GM21619 (cell line): ENCODE measurements around the gene PTPRN2.

Experiments used
- ATAC-seq: cut with Tn5 transposase; IDR thresholded peaks from one replicate; pipeline ENCODE4 v1.9.1; 2021; ENCODE audit not compliant: unreplicated experiment

PTPRN2 gene

GRCh38 chr7:157719705-157720655 lies 867.6 kb downstream of the PTPRN2 start:
- ATAC-seq = no peak

GRCh38 chr7:157719008-157719682 lies 868.5 kb downstream of the PTPRN2 start:
- no peak for ATAC-seq

DNA sequence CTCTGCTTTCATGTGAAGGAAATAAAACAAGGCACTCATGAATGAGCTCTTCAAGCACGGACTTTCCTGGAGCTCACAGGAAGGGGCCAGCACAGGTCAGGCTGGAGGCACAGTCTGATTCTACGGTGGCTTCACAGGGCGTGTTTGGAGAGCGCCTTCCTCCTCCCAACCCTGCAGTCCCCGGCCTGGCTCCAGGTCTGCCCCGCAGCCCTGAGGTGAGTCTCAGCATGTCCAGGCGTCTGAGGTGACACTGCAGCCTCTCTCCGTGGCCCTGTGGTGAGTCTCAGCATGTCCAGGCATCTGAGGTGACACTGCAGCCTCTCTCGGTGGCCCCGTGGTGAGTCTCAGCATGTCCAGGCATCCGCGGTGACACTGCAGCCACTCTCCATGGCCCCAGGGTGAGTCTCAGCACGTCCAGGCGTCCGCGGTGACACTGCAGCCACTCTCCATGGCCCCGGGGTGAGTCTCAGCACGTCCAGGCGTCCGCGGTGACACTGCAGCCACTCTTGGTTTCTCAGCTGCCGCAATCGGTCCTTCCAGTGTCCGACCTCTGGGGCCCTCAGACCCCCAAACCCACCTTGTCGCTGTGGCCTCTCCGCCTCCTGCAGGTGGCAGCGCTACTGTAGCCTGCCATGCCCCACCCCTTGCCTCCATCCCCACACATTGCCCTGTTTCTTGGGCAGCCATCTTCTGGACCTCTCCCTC lies 869.2 kb downstream of the PTPRN2 start:
- no peak for ATAC-seq

DNA sequence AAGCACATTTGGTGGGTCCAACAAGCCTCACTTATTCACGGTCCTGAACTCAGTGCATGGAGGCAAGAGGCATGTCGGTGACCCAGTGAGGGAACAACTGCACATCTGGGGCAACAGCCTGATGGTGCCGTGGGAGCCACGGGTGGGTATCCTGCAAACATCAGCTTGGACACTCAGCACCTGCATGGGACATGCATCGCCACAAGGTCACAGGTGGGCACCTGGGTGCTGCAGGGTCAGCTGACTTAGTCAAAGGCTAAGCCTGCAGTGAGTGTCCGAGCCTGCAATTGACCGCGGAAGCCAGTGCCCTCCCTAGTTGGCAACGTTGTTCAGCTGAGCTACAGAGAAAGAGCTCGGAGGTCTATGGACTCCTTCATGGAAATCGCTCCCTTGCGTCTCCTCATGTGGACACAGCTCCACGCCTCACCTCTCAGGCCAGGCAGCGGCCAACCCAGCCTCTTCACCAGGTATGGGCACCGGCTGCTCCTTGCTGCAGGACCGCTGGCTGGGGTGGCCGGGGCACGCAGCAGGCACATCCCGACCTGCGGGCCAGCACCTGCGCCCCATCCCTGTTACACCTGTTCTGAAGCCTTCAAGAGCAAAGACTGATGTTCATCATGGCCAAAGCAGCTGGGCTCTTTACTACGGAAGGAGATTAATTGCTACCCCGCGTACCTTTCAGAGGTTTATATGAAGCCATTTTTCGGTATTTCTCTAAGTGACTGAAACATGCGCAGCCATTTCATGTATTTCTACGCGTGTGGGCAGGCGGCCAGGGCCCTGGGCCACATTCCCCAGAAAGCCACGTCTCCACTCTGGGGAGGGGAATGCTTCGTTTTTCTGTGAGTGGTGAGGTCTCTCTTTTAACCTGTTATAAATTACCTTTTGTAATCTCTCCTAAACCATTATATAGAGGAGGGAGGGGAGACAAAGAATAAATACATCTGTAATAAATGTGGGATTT lies 870.1 kb downstream of the PTPRN2 start:
- no peak for ATAC-seq

- no peak for ATAC-seq
Observed at GRCh38 chr7:157715938-157716280, 871.7 kb downstream of the PTPRN2 start.

GRCh38 chr7:157715071-157715937 lies 872.3 kb downstream of the PTPRN2 start:
- no peak for ATAC-seq

DNA sequence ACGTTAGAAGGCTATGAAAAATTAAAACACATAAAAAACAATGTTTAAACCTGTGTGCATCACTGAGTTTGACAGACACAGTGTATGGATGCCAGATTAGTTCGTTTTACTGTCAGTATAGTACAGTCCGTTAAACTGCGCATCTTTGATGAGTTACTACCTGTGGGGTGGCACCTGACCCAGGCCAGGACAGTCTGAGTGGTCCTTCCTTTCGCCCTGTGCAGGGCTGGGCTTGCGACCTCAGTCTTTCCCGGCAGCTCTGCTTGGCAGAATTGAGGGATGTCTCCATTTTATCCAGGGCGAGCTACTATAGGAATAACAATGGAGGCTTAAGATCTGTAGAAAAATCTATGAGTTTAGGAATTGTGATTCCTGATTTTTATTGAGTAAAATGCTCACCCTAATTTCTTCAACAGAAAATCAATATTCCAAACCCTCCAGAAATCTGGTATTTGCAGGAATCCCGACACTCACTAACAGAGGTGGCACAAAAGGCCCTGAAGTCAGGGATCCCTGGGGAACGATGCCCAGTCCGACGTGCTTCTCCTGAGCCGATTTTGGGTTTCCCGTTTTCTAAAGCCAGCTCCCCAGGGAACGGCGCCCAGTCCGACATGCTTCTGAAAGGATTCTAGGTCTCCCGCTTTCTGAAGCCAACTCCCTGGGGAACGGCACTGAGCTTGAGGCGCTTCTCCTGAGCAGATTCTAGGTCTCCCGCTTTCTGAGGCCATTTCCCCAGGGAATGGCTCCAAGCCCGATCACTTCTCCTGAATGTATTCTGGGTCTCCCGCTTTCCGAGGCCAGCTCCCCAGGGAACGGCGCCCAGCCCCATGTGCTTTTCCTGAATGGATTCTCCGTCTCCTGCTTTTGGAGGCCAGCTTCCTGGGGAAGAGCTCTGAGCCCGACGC lies 873.2 kb downstream of the PTPRN2 start:
- no peak for ATAC-seq

GRCh38 chr7:157713591-157713990 lies 874.0 kb downstream of the PTPRN2 start:
- no peak for ATAC-seq

- ATAC-seq = no peak
Observed at GRCh38 chr7:157712666-157713235, 874.9 kb downstream of the PTPRN2 start.

DNA sequence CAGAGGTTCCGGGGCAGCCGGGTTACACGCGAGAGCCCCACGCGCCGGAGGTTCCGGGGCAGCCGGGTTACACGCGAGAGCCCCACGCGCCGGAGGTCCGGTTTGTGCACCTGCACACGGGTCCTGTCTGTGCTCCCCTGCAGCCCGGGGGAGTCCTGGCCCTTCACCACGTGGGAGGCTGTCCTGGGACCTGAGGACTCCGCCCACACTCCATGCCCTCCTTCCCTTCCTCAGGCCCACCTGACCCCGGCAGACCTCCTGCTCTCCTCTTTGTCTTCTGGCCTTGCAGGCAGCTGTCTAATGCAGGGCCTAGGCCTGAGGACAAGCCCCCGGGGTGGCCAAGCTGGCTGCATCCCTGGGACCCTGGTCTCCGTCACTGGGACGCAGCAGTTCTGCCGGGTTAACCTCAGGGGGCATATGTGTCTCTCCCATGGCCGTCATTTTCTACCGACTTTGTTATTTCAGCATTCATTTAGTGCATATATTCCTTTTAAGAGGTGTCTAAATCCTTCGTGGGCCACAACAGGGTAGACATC lies 876.2 kb downstream of the PTPRN2 start:
- no peak for ATAC-seq

DNA sequence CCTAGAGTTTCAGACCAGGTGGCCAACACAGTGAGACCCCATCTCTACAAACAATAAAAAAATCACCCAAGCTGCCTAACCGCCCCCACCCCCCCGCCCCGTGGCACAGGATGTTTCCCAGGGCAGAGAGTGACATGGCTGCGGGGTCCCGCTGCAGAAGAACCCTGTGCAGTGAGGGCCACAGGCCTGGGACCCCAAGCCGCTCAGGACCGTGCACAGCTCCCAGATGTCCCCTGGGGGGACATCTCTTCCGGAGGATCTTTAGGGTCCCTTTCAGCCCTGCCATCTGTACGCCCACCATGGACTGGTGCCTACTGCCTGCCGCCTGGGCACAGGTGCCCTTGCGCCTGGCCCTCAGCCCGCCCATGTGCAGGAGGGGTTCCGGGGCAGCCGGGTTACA lies 877.2 kb downstream of the PTPRN2 start:
- ATAC-seq = no peak

DNA sequence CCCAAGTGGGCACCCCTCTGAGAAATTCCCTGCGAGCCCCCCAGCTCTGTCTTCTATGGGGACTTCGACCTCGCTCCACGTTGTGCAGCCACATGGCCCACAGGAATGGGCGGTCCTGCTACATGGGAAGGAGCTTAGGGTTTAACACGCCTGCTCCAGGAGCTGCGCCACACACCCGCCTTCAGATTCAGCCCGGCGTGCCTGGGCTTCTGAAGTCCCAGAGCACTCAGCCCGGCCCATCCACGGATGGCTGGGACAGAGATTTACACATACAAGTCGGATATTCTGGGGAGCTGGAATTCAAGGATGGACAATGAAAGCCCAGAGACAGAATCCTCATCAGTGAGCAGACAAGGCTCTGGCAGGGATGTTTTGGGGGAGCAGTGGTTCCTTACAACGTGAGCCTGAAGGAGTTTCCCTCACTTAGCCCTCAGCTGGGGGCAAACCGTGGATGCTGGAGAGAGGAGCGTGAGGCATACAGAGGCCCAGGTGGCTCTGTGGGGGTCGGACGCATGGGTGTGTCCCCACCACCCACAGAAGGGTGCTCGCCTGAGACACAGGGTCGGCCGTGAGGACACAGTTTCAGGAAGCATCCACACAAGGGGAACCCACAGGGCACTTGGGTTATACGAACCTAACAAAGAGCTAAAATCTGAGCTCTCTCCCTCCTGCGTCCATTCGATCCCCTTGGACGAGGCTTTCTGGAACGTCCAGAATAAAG lies 877.9 kb downstream of the PTPRN2 start:
- ATAC-seq = no peak

- ATAC-seq = no peak
Observed at GRCh38 chr7:157708919-157709295, 878.7 kb downstream of the PTPRN2 start.

GRCh38 chr7:157707983-157708918 lies 879.4 kb downstream of the PTPRN2 start:
- ATAC-seq = no peak

GRCh38 chr7:157704365-157704764 lies 883.3 kb downstream of the PTPRN2 start:
- no peak for ATAC-seq

DNA sequence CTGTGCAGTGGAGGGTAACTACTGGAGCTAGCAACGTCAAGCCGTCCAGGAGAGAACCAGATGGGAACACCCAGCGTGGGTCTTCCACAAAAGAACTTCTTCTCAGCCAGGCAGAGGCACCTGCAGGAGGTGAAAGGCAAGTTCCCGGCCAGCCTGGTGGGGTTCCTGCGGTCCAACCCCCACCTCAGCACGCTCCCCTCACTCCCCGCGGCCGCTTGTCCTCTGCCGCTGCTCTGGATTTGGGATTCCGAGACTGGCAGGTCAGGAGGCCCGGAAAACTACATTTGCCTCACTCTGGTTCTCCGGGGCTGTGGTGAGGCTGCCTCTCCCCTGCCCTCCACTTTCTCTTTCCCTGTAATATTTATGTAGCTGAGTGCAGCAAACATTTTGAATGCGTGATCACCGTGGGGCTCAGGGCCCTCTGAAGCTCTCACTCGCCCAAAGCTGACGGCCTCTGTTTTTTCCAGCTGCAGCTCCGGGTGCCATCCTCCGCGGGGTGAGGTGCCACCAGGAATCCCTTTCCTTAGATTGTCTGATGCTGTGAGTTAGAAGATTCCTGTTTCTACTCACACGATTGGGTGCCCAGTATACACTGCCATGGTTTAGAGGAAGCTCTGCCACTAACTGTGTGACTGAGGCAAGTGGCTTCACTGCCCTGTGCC lies 884.0 kb downstream of the PTPRN2 start:
- no peak for ATAC-seq
